GM12892 (cell line): ENCODE measurements around the gene RAB40B.

Experiments used
- POLR2A ChIP-seq: IDR thresholded peaks from 2 replicates; pipeline ENCODE4 v1.6.1; 2011; ENCODE audit warnings: low read depth, low read length, control low read depth
- TAF1 ChIP-seq: IDR thresholded peaks from 2 replicates; pipeline ENCODE4 v1.6.1; 2011; ENCODE audit warnings: low read depth, mild to moderate bottlenecking, control low read depth, low read length, borderline replicate concordance

DNA sequence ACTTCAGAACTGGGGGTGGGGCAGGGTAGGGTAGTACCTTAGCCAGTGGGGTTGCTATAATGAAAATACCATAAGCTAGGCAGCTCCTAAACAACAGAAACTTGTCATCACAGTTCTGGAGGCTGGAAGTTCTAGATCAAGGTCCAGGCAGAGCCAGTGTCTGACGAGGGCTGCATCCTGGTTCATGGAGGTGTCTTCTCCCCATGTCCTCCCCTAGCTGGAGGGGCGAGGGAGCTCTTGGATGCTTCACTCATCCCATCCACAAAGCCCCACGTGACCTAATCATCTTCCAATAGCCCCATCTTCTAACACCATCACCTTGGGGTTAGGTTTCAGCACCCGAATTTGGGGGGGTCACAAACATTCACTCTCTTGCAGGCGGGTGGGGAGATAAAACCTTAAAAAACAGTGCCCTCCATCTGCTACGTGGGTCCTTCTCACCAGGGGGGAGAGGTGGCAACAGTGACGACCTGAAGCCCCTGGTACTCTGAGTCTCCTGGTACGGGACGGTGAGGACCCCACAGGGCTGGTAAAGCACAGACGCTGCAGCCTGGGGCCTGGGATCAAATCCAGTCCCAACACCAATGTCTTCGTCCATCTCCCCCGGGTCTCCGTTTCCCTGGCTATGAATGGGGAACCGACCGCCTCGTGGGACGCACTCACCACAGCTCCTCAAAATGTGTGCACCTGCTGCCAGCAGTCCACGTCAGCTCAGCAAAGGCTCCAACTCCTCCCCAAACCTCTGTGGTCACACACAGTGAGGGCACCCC lies 22.8 kb downstream of the RAB40B start:
- no peak for TF ChIP-seq TAF1
- no peak for TF ChIP-seq POLR2A
